HG02610 (cell line): ENCODE results near the gene RS1.

Experiments used
- ATAC-seq: cut with Tn5 transposase; IDR thresholded peaks from one replicate; pipeline ENCODE4 v1.9.1; 2021; ENCODE audit warnings: mild to moderate bottlenecking, moderate library complexity; ENCODE audit not compliant: unreplicated experiment

Gene RS1

GRCh38 chrX:18607966-18608365 is 63.9 kb downstream of the RS1 start:
- no peak for ATAC-seq

GRCh38 chrX:18598413-18598812 is 73.5 kb downstream of the RS1 start:
- ATAC-seq: no peak

GRCh38 chrX:18596096-18596495 is 75.8 kb downstream of the RS1 start:
- no peak for ATAC-seq

- no peak for ATAC-seq
Observed at GRCh38 chrX:18594079-18594478, 77.8 kb downstream of the RS1 start.

- no peak for ATAC-seq
Observed at GRCh38 chrX:18591834-18592233, 80.1 kb downstream of the RS1 start.
